Esophagus muscularis mucosa (tissue), 4 donors: ENCODE results near the gene ME3.

Experiments used
- CTCF ChIP-seq, 3 experiments: fragments of 200-600 bp in 2 of 3; fragments of 450-650 bp in 1 of 3; sonication (generic) in 2 of 3; IDR thresholded peaks; one replicate each; pipeline ENCODE4 v1.5.1; 2017 to 2019; ENCODE audit warnings: antibody characterized with exemption in 3 of 3, mild to moderate bottlenecking in 2 of 3, moderate library complexity in 1 of 3
- EP300 ChIP-seq: sonication (generic); formaldehyde crosslinking; IDR thresholded peaks from one replicate; pipeline ENCODE4 v1.6.1; 2017; ENCODE audit warnings: antibody characterized with exemption
- POLR2A ChIP-seq: fragments of 450-650 bp; IDR thresholded peaks from one replicate; pipeline ENCODE4 v1.6.1; 2017; ENCODE audit warnings: antibody characterized with exemption, moderate library complexity, mild to moderate bottlenecking, low read depth
- POLR2AphosphoS5 ChIP-seq, 2 donors: sonication (generic); formaldehyde crosslinking; IDR thresholded peaks; one replicate each; pipeline ENCODE4 v1.6.1; 2017; ENCODE audit warnings: antibody characterized with exemption in 2 of 2

DNA sequence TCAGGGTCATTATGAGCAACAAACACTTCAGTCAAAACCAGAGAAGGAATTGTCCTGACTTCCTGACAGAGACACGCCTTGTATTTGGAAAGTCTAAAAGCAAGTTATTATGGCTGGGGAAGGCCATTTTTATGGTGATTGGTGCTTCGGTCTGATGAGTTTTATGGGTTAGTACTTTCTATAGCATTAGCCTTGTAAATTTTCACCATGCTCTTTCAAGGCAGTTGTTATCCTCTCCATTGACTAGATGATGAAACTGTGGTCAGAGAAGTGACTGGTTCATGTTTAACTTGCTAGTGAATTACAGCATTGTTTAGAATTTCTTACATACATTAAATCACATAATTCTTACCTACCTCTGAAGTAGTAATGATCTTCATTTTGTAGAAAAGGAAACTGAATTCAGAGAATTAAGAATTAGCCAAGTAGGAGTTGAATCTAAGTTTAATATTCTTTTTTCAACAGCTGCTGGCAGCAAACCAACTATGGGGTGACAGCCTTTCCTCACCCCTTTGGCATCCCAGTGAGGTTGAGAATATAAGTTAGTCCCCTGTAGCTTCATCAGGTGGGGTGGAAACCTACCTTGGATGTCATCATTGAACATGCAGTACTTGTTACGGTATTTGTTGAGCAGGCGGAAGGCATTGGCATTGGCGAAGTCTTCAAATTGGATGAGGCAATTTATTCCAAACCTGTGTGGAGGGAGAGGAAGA is 207.8 kb downstream of the ME3 start:
- no peak for TF ChIP-seq CTCF (IDR thresholded peaks at IDR 0.05)
- no peak for TF ChIP-seq EP300
- no peak for TF ChIP-seq POLR2A
- no peak for TF ChIP-seq POLR2AphosphoS5 (IDR thresholded peaks at IDR 0.05)
